Suprapubic skin (tissue), 3 donors: ENCODE results near the gene PIWIL4.

Experiments
- CTCF ChIP-seq, 2 donors: fragments of 200-600 bp in 1 of 2; fragments of 450-650 bp in 1 of 2; sonication (generic) in 1 of 2; IDR thresholded peaks; one replicate each; pipeline ENCODE4 v1.5.1; 2016 to 2019; ENCODE audit warnings: antibody characterized with exemption in 2 of 2, mild to moderate bottlenecking in 1 of 2, moderate library complexity in 1 of 2
- EP300 ChIP-seq: sonication (generic); formaldehyde crosslinking; IDR thresholded peaks from one replicate; pipeline ENCODE4 v1.6.1; 2017; ENCODE audit warnings: antibody characterized with exemption
- POLR2A ChIP-seq, 2 donors: fragments of 450-650 bp; IDR thresholded peaks; one replicate each; pipeline ENCODE4 v1.6.1; 2017; ENCODE audit warnings: antibody characterized with exemption in 2 of 2, mild to moderate bottlenecking in 2 of 2, moderate library complexity in 2 of 2

GRCh38 chr11:94656968-94657367 is 89.8 kb downstream of the PIWIL4 start:
- no peak for TF ChIP-seq POLR2A (IDR thresholded peaks at IDR 0.05)
- no peak for TF ChIP-seq CTCF (IDR thresholded peaks at IDR 0.05)
- no peak for TF ChIP-seq EP300
